ENCODE results near the gene IMPDH2.

IMPDH2 gene

GRCh38 chr3:48997102-48997635, 32.0 kb downstream of the IMPDH2 start:
- Histone ChIP-seq H3K27ac (ENCODE audit: poor library complexity, severe bottlenecking) (no peak overlapping the region), H3K4me1 (ENCODE audit: insufficient read depth, poor library complexity, severe bottlenecking) (no peaks in the 10 kb centered on the region), H3K27me3 (ENCODE audit: insufficient read depth, poor library complexity, severe bottlenecking) (no peaks in the 10 kb centered on the region), H3K4me3 (ENCODE audit: severe bottlenecking) (no peak overlapping the region), H3K9me3 (ENCODE audit: severe bottlenecking) (no peaks in the 10 kb centered on the region), H3K36me3 (ENCODE audit: low read depth) (no peaks in the 10 kb centered on the region)
- DNase-seq (ENCODE audit: low spot score) (no peak), ATAC-seq (ENCODE audit: low read depth) (no peak)
- TF ChIP-seq CTCF (IDR thresholded peaks at IDR 0.05; ENCODE audit: poor library complexity, severe bottlenecking): no peak

- Histone ChIP-seq H3K36me3 (ENCODE audit: low read depth) (no peaks in the 10 kb centered on the region), H3K9me3 (ENCODE audit: severe bottlenecking) (no peaks in the 10 kb centered on the region), H3K27ac (ENCODE audit: poor library complexity, severe bottlenecking) (no peak overlapping the region), H3K4me3 (ENCODE audit: severe bottlenecking) (no peak overlapping the region), H3K27me3 (ENCODE audit: insufficient read depth, poor library complexity, severe bottlenecking) (no peaks in the 10 kb centered on the region), H3K4me1 (ENCODE audit: insufficient read depth, poor library complexity, severe bottlenecking) (no peaks in the 10 kb centered on the region)
- ATAC-seq (ENCODE audit: low read depth) (no peak), DNase-seq (ENCODE audit: low spot score) (no peak)
- TF ChIP-seq CTCF (IDR thresholded peaks at IDR 0.05; ENCODE audit: poor library complexity, severe bottlenecking): no peak
Measured at GRCh38 chr3:48996640-48997039, 32.6 kb downstream of the IMPDH2 start.

GRCh38 chr3:48993834-48994233, 35.4 kb downstream of the IMPDH2 start:
- H3K4me3 ChIP-seq (ENCODE audit: severe bottlenecking): no peak overlapping the region
- ATAC-seq (ENCODE audit: low read depth): no peak
- H3K27ac ChIP-seq (ENCODE audit: poor library complexity, severe bottlenecking): no peak overlapping the region
- TF ChIP-seq CTCF (IDR thresholded peaks at IDR 0.05; ENCODE audit: poor library complexity, severe bottlenecking): no peak
- H3K9me3 ChIP-seq (ENCODE audit: severe bottlenecking): no peaks in the 10 kb centered on the region
- no peaks in the 10 kb centered on the region for H3K36me3 ChIP-seq (ENCODE audit: low read depth)
- no peaks in the 10 kb centered on the region for H3K4me1 ChIP-seq (ENCODE audit: insufficient read depth, poor library complexity, severe bottlenecking)
- H3K27me3 ChIP-seq (ENCODE audit: insufficient read depth, poor library complexity, severe bottlenecking): no peaks in the 10 kb centered on the region
- no peak for DNase-seq (ENCODE audit: low spot score)

- H3K27me3 ChIP-seq (ENCODE audit: insufficient read depth, poor library complexity, severe bottlenecking): no peaks in the 10 kb centered on the region
- no peak for DNase-seq (ENCODE audit: low spot score)
- H3K27ac ChIP-seq (ENCODE audit: poor library complexity, severe bottlenecking): no peak overlapping the region
- no peak overlapping the region for H3K4me3 ChIP-seq (ENCODE audit: severe bottlenecking)
- TF ChIP-seq CTCF (IDR thresholded peaks at IDR 0.05; ENCODE audit: poor library complexity, severe bottlenecking): no peak
- ATAC-seq (ENCODE audit: low read depth): no peak
- H3K9me3 ChIP-seq (ENCODE audit: severe bottlenecking): no peaks in the 10 kb centered on the region
- no peaks in the 10 kb centered on the region for H3K36me3 ChIP-seq (ENCODE audit: low read depth)
- no peaks in the 10 kb centered on the region for H3K4me1 ChIP-seq (ENCODE audit: insufficient read depth, poor library complexity, severe bottlenecking)
Measured at GRCh38 chr3:48991851-48992545, 37.2 kb downstream of the IMPDH2 start.

Data from RWPE2 (cell line).